Stimulated activated memory B cell treated with anti-CD40 and anti-IgM and Interleukin-4, amounts not matched to agents 10 μg/mL and 1 μg/mL and 100 μg/mL, for 72 hours (primary cell): ENCODE results near the gene SHANK2.

Experiments
- ATAC-seq: fragments of 150-1000 bp; cut with Tn5 transposase; 2 replicates; pipeline ENCODE4 v1.10.0; 2021
- H3K27ac Mint-ChIP-seq: one replicate; pipeline ENCODE4 v1.8.0; 2022; ENCODE audit warnings: mild to moderate bottlenecking, mixed read lengths
- H3K27me3 Mint-ChIP-seq: one replicate; pipeline ENCODE4 v1.8.0; 2022; ENCODE audit warnings: mixed read lengths
- H3K36me3 Mint-ChIP-seq: one replicate; pipeline ENCODE4 v1.8.0; 2022; ENCODE audit warnings: mixed read lengths
- H3K4me1 Mint-ChIP-seq: one replicate; pipeline ENCODE4 v1.8.0; 2022; ENCODE audit warnings: mixed read lengths
- H3K4me3 Mint-ChIP-seq: one replicate; pipeline ENCODE4 v1.8.0; 2022; ENCODE audit warnings: mild to moderate bottlenecking, moderate library complexity, mixed read lengths
- H3K9me3 Mint-ChIP-seq: one replicate; pipeline ENCODE4 v1.8.0; 2022; ENCODE audit warnings: mixed read lengths

The SHANK2 gene

DNA sequence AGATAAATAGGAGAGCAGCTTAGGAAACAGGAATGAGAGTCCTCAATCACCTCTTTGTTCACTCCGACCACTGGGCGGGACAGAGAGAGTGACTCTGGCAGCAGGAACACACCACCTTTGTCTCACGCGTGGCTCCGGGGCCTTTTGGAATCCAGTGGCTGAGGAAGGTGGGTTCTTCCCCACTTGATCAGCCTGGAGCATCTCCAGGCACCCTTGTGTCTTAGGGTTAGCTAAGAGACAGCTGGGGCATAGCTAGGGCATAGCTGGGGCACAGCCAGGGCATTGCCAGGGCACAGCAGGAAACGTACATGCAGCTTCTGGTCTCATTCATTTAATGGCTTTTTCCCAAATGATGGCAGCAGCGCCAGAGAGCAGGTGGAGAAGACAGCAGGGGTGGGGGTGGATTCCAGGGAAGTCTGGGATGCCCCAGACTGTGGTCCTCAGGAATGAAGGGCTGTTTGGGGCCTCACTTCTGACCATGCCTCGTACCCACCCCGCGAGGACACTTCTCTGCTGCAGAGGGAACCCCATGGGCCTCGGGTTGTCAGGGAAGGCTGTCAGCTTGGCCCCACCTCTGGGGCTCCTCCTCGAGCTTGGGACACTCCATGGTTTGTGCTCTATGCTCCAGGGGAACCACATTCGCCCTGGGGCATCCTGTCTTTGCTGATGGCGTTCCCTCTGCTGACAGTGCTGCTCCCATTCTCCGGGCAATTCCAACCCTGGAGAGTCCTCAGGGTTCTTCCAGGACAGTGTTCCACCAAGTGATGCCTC lies 30.4 kb upstream of the SHANK2 start:
- Mint-ChIP-seq H3K27me3 (peaks cover 23% of the 10 kb centered on the region), H3K27ac (no peak overlapping the region), H3K36me3 (no peaks in the 10 kb centered on the region), H3K4me3 (no peak overlapping the region), H3K9me3 (peaks cover 2% of the 10 kb centered on the region), H3K4me1 (no peaks in the 10 kb centered on the region)
- ATAC-seq: no peak

DNA sequence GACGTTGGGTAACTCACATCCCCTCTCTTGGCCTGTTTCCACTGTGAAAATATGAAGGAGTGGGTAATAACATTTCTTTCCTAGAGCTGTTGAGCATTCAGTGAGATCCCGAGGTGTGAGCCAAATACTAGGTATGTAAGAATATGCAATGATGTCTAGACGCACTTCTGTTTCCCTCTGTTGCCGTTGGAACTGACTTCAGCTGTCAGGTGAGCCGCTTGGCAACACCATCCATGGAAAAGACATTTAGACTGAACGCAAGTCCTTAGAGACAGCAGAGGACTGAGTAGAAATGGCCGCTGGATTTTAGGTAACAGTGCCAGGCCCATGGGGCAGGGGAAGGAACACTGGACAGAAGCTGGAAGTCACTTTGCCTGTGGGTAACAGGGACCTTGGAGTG lies 29.5 kb upstream of the SHANK2 start:
- no peak for ATAC-seq
- Mint-ChIP-seq H3K4me1 (no peaks in the 10 kb centered on the region), H3K27ac (no peak overlapping the region), H3K9me3 (peaks cover 2% of the 10 kb centered on the region), H3K36me3 (no peaks in the 10 kb centered on the region), H3K27me3 (peaks cover 23% of the 10 kb centered on the region), H3K4me3 (no peak overlapping the region)

DNA sequence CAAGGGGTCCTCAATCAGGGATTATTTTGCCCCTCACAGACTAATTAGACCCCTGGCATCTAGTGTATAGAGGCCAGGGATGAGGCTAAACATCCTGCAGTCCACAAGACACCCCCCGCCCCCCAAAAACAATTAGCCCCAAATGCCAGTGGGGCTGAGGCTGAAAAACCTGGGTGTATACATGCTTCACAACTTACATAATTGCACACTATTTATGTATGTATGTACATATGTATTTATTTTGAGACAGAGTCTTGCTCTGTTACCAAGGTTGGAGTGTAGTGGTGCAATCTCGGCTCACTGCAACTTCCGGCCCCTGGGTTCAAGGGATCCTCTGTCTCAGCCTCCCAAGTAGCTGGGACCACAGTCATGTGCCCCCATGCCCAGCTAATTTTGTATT lies 28.8 kb upstream of the SHANK2 start:
- Mint-ChIP-seq H3K4me1 (no peaks in the 10 kb centered on the region), H3K36me3 (no peaks in the 10 kb centered on the region), H3K4me3 (no peak overlapping the region), H3K27me3 (peaks cover 23% of the 10 kb centered on the region), H3K27ac (no peak overlapping the region), H3K9me3 (peaks cover 2% of the 10 kb centered on the region)
- no peak for ATAC-seq

DNA sequence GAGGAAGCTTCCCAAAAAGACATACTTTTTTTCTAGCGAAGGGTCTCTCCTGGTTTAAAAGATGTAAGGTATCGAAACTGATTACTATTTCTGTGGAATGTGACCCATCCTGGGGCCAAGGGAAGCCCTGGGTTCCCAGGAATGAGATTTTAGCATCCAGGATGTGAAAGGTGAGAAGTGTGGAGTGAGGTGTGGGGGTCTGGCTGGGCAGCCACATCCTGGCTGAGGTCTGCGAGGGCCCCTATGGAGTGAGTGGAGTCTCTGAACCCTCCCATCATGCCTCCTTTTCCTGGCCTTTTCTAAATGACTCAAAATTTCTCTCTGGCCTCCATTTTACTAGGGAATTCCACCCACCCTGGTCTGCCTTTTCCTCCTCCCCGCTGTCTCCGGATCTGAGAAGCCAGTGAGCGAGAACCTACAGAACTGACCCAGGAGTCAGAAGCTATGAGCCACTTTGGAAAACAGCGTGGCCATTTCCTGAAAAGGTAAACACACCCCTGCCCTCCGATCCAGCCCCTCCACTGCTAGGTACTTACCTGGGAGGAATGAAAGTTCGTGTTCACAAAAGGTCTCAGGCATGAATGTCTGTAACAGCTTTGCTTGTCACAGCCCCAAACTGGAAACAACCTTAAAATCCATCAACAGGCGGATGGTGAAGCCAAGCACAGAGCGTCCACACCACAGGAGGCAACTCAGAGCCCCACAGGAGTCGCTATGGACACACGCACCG lies 27.7 kb upstream of the SHANK2 start:
- H3K27me3 Mint-ChIP-seq: peaks cover 14% of the 10 kb centered on the region
- no peaks in the 10 kb centered on the region for H3K36me3 Mint-ChIP-seq
- H3K4me1 Mint-ChIP-seq: no peaks in the 10 kb centered on the region
- H3K27ac Mint-ChIP-seq: no peak overlapping the region
- ATAC-seq: no peak
- H3K9me3 Mint-ChIP-seq: no peaks in the 10 kb centered on the region
- H3K4me3 Mint-ChIP-seq: no peak overlapping the region

DNA sequence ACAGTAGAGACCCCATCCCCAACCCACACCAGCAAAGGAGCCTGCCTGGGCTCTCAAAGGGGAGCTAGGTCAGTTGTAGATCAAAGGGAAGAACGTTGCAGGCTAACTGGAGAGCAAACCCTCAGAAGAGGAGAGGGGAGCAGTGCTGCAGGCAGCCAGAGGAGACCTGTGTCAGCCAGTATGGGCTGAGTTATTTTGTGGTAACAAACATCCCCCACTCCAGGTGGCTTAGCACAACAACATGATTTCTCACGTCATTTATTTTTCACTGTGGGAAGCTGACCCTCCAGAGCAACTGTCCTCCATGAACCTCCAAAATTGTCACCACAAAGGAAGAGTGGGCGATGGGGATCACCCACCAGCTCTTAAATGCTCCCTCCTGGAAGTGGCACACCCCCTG lies 19.8 kb upstream of the SHANK2 start:
- H3K4me3 Mint-ChIP-seq: no peak overlapping the region
- peaks cover 16% of the 10 kb centered on the region for H3K27me3 Mint-ChIP-seq
- H3K4me1 Mint-ChIP-seq: no peaks in the 10 kb centered on the region
- ATAC-seq: no peak
- peaks cover 14% of the 10 kb centered on the region for H3K9me3 Mint-ChIP-seq
- peaks cover 5% of the 10 kb centered on the region for H3K36me3 Mint-ChIP-seq
- no peak overlapping the region for H3K27ac Mint-ChIP-seq

DNA sequence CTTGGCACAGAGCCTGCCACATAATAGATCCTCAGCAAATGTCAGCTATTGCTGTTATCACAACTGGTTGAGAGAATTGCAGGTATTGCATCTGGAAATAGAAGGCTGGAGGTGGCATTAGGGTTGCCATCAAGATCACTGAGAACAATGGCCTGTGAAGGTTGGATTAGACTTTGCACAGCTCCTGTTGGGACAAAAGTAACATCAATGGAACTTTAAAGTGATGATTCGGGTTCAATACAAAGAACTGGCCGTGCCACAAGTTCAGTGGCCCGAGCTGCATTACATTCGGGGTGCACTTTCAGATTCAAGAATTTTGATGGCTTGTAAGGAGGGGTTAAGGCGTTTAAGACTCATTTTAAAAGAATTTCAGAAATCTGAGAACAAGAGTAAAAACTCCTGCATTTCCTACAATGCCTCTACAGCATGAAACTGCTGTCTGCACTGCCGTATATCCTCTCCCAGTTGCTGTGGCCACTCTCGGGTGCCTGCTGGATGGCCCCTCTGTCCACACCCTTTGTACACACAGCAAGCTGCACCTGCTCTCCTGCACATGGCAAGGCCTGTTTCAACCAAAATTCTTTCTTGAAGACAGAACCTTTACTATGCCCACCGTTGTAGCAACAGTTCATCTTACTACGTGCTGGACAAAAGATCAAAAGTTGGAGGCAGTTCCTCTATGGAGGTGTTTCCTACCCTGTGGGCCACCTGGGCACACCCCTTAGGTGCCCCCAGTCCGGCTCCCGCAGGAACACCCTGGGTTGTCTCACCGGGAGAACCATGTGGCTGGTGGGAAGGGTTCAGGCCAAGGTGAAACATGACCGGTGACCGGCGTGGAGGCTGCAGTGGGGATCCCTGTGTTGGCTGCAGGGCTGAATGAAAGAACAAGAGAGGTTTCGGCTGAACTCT lies 17.5 kb upstream of the SHANK2 start:
- ATAC-seq: no peak
- H3K4me3 Mint-ChIP-seq: no peak overlapping the region
- no peak overlapping the region for H3K27ac Mint-ChIP-seq
- no peaks in the 10 kb centered on the region for H3K4me1 Mint-ChIP-seq
- peaks cover 13% of the 10 kb centered on the region for H3K9me3 Mint-ChIP-seq
- H3K36me3 Mint-ChIP-seq: peaks cover 5% of the 10 kb centered on the region
- H3K27me3 Mint-ChIP-seq: peaks cover 30% of the 10 kb centered on the region

DNA sequence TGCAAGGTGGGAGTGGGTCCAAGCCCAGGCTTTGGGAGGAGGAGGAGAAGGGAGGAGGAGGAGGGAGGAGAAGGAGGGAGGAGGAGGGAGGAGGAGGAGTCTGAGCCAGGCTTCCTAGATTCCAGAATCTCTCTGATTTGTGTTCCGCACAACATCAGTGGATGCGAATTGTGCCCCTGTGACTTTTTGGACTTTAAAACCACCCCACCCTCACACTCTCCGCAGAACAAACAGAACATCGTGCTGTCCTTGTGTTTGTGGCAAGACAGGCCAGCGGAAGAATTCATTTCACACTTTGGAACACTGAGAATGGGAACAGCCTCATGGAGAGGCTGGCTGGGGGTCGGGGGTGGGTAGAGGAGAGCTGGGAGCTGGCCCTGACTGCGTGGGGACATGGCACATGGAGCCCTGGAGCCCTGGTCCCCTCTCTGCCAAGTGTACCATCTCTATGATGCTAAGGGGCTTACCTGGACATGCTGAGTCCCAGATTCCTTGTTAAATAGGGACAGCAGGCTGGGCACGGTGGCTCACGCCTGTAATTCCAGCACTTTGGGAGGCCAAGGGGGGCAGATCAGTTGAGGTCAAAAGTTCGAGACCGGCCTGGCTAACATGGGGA lies 16.4 kb upstream of the SHANK2 start:
- no peak for ATAC-seq
- no peaks in the 10 kb centered on the region for H3K36me3 Mint-ChIP-seq
- H3K9me3 Mint-ChIP-seq: peaks cover 8% of the 10 kb centered on the region
- H3K4me3 Mint-ChIP-seq: no peak overlapping the region
- H3K27ac Mint-ChIP-seq: no peak overlapping the region
- H3K4me1 Mint-ChIP-seq: no peaks in the 10 kb centered on the region
- H3K27me3 Mint-ChIP-seq: peaks cover 30% of the 10 kb centered on the region

DNA sequence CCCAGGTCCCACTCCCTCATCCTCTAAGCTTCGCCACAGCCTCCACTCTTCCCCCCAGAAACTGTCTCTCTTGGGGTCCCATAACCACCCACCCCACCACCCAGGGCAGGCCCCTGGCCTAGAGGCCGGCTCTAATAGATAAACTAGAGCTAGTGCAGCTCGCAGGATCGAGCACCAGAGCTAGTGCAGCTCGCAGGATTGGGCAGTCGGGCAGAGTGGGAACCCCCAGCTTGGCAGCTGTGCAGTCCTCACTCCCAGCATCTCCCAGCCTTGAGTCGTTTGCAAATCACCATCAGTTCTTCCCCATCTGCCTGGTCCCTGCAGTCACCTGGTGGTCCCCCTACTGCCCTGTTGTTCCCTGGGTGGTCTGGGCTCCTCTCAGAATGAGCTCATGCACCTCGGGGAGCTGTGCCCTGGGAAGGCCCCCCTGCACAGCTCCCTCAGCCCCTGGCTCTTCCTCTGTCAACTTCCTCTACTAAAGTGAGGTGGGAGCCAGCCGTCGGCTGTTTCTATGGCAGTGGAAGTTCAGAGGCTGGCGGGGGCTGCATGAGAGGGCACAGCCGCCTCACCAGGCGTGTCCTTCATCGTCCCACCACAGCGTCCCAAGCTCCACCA lies 15.5 kb upstream of the SHANK2 start:
- Mint-ChIP-seq H3K27ac (no peak overlapping the region), H3K4me1 (no peaks in the 10 kb centered on the region), H3K36me3 (no peaks in the 10 kb centered on the region), H3K27me3 (peaks cover 30% of the 10 kb centered on the region), H3K9me3 (peaks cover 3% of the 10 kb centered on the region), H3K4me3 (no peak overlapping the region)
- ATAC-seq: no peak

DNA sequence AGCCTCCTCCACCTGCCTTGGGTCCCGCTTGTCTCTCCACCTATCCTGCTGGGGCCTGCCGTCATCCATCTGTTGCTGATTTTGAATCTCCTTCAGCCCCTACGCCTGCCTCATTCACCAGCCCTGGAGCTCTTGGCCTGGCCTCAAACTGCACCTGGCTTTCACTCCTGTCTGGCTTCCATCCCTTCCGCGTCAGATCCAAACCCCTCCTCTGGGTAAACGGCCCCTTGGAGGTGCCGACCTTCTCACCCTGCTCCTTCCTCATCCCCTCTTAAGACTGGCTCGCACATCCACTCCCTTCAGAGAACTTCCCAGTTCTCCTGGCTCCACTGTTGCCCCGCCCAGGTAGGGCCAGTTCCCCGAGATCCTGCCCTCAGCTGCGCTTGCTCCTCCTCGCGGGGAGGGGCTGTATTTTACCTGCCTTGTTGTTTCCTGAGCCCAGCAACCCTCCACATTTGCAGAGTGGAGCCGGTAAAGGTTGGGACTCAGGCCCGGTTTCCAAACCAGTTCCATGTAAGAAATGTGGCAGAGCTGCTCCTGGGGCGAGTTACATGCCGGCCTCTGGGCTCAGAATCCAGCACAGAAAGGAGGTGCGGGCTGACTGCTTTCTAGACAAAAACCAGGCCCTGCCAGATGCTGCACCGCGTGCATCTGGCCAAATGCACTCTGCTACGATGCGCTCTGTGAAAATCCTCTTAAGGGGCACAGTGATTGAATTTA lies 13.9 kb upstream of the SHANK2 start:
- H3K27me3 Mint-ChIP-seq: peaks cover 30% of the 10 kb centered on the region
- no peaks in the 10 kb centered on the region for H3K36me3 Mint-ChIP-seq
- H3K4me1 Mint-ChIP-seq: no peaks in the 10 kb centered on the region
- no peak overlapping the region for H3K4me3 Mint-ChIP-seq
- H3K27ac Mint-ChIP-seq: no peak overlapping the region
- no peak for ATAC-seq
- H3K9me3 Mint-ChIP-seq: no peaks in the 10 kb centered on the region

DNA sequence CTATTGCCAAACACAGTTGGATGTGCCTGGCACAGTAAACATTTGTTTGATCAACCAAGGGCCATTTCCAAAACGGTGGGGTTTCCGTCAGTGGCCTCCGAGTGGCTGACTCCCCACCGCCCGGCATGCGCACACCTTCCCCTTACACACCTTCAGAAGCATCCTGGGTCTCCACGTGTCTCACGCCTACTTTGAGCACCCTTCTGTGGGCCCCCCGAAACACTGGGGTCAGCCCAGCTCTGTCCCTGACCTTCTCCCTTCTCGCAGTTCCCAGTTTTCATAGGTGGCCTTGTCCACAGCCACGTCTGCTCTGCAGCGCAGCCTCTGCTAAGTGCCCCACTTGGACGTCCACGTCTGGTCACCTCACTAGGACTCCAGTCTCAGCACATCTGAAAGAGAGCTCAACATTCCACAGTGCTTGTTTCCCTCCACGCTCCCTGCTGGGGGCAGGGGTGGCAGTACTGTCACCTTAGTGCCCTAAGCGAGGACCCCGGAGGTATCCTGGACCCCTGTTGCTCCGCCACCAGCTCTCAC lies 13.2 kb upstream of the SHANK2 start:
- no peaks in the 10 kb centered on the region for H3K9me3 Mint-ChIP-seq
- peaks cover 30% of the 10 kb centered on the region for H3K27me3 Mint-ChIP-seq
- H3K36me3 Mint-ChIP-seq: no peaks in the 10 kb centered on the region
- no peak for ATAC-seq
- no peak overlapping the region for H3K4me3 Mint-ChIP-seq
- no peak overlapping the region for H3K27ac Mint-ChIP-seq
- no peaks in the 10 kb centered on the region for H3K4me1 Mint-ChIP-seq

DNA sequence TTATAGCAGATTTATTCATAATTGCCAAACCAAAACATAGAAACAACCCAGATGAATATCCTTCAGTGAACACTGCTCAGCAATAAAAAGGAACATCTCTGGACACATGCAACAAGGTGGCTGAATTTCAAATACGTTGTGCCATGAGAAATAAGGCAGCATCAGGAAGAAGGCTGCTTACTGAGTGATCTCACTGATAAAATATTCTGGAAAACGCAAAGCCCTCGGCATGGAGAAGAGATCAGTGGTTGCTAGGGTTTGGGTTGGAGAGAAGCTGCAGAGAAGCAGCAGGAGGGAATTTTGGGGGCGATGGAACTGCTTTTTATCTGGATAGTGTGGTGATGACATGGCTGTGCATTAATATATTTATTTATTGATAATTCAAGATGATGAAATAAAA lies 11.0 kb upstream of the SHANK2 start:
- H3K36me3 Mint-ChIP-seq: no peaks in the 10 kb centered on the region
- no peak for ATAC-seq
- H3K4me3 Mint-ChIP-seq: no peak overlapping the region
- H3K27ac Mint-ChIP-seq: no peak overlapping the region
- H3K4me1 Mint-ChIP-seq: no peaks in the 10 kb centered on the region
- peaks cover 3% of the 10 kb centered on the region for H3K9me3 Mint-ChIP-seq
- H3K27me3 Mint-ChIP-seq: peaks cover 23% of the 10 kb centered on the region

DNA sequence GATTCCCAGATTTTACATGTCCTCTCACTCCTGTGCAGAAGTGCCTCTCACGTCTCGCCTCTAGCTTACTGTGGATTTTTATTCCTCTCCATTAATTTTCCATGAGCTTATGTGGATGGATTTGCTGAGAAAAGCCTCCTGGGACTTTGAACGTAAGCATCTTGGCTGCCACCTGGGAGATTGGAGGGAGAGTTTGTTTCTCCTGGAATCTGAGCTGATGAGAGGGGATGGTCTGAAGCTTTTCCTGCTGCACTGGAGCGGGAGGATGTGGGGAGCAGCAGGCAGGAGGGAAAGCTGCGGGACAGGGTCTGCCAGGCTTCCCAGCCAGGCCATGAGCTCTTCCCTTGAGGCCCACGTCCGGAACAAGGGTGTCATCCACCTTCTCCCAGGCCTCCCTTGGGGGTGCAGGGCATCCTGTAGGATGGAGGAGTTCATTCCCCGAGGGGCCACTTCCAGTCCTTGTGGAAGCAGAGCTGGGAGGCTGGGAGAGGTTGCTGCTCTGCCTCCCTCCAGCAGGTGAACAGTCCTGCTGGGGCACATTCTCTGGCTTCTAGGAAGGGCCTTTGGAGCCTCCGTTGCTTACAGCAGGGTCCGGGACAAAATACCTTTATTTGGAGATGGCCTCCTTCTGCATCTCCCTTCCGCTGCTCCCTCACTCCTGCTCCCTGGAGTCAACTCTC lies 3.6 kb upstream of the SHANK2 start:
- no peak overlapping the region for H3K27ac Mint-ChIP-seq
- H3K4me1 Mint-ChIP-seq: peaks cover 8% of the 10 kb centered on the region
- peaks cover 5% of the 10 kb centered on the region for H3K36me3 Mint-ChIP-seq
- peaks cover 34% of the 10 kb centered on the region for H3K27me3 Mint-ChIP-seq
- peaks cover 6% of the 10 kb centered on the region for H3K9me3 Mint-ChIP-seq
- no peak for ATAC-seq
- no peak overlapping the region for H3K4me3 Mint-ChIP-seq

DNA sequence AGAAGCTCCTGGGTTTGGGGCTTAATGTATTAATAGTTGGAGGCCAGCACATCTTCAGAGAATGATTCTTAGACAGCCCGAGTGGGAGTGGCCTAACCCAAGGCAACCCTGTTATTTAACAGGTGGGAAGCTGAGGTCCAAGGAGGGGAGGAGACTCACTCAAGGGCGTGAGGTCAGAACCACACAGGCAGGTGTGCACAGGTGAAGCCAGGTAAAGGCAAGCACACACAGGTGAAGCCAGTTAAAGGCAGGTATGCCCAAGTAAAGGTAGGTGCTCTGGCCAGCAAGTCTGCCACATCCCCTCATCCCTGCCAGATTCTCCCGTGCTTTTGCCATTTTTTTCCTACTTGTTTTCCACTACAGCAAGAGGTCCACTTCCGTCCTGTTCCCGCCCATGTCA lies 2.9 kb upstream of the SHANK2 start:
- no peak for ATAC-seq
- H3K27me3 Mint-ChIP-seq: peaks cover 40% of the 10 kb centered on the region
- H3K4me3 Mint-ChIP-seq: no peak overlapping the region
- peaks cover 14% of the 10 kb centered on the region for H3K4me1 Mint-ChIP-seq
- peaks cover 6% of the 10 kb centered on the region for H3K9me3 Mint-ChIP-seq
- no peak overlapping the region for H3K27ac Mint-ChIP-seq
- H3K36me3 Mint-ChIP-seq: peaks cover 5% of the 10 kb centered on the region
